ENCODE results near the gene SEMA4D.

The SEMA4D gene

DNA sequence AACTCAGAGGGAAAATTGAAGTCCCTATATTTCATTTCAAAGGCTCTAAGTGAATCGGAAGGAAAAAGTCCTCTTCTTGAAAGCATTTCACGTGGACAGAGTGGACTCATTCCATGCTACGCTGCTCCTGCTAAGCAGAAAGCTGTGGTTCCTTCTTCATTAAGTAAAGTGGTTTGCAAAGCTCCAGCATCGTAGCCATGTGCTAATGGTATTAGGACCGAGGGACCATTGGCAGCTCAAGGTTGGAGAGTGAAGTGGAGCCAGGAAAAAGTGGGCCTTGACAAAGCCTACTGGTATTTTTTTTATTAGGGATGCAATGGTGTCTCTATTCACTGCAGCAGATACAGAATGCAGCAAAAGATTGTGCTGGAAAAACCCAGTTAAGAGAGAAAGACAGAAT lies 16.4 kb upstream of the SEMA4D start:
- no peak overlapping the region for H3K4me3 ChIP-seq (ENCODE audit: low read depth, low read length)
- TF ChIP-seq, protein P1, sequence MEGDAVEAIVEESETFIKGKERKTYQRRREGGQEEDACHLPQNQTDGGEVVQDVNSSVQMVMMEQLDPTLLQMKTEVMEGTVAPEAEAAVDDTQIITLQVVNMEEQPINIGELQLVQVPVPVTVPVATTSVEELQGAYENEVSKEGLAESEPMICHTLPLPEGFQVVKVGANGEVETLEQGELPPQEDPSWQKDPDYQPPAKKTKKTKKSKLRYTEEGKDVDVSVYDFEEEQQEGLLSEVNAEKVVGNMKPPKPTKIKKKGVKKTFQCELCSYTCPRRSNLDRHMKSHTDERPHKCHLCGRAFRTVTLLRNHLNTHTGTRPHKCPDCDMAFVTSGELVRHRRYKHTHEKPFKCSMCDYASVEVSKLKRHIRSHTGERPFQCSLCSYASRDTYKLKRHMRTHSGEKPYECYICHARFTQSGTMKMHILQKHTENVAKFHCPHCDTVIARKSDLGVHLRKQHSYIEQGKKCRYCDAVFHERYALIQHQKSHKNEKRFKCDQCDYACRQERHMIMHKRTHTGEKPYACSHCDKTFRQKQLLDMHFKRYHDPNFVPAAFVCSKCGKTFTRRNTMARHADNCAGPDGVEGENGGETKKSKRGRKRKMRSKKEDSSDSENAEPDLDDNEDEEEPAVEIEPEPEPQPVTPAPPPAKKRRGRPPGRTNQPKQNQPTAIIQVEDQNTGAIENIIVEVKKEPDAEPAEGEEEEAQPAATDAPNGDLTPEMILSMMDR (IDR thresholded peaks at IDR 0.05; ENCODE audit: low read depth, low read length): no peak

DNA sequence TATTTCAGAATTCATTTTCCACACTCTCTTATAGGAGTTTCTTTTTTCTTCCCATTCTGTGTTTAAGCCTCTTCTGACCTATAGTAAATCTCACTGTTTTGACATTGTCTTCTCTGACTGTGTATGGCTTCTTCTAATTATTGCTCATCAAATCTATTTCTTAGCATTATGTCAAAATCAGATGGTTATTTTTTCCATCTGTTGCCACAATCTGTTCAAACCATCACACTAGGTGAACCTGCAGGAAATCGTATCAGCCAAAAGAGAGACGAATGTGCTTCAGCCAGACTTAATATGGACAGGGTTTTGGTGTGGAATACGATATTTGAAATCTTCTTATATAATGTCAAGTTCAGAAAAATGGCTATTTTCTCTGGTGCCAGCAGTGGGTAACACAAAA lies 15.9 kb upstream of the SEMA4D start:
- no peak overlapping the region for H3K4me3 ChIP-seq (ENCODE audit: low read depth, low read length)
- TF ChIP-seq, protein P1 (IDR thresholded peaks at IDR 0.05; ENCODE audit: low read depth, low read length): no peak

DNA sequence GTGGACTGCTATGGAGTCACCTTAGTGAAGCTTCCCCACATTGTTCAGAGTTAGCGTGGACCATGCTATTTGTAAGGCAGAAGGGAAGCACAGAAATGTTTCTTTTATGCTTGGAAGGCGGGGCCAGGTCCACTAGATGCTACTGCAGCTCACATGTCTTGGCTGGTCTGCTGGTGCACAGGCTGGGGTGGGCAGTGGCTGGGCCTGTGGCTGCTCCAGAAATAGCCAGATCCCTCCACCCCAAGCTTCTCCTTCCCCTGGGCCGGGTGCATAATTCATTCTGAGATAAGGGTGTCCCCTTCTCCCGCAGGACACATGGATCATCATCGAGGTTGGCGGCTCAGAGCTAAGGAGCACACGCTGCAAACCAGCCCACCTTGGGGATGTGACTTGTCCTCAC lies 14.5 kb upstream of the SEMA4D start:
- TF ChIP-seq, protein P1 (IDR thresholded peaks at IDR 0.05; ENCODE audit: low read depth, low read length): no peak
- no peak overlapping the region for H3K4me3 ChIP-seq (ENCODE audit: low read depth, low read length)

DNA sequence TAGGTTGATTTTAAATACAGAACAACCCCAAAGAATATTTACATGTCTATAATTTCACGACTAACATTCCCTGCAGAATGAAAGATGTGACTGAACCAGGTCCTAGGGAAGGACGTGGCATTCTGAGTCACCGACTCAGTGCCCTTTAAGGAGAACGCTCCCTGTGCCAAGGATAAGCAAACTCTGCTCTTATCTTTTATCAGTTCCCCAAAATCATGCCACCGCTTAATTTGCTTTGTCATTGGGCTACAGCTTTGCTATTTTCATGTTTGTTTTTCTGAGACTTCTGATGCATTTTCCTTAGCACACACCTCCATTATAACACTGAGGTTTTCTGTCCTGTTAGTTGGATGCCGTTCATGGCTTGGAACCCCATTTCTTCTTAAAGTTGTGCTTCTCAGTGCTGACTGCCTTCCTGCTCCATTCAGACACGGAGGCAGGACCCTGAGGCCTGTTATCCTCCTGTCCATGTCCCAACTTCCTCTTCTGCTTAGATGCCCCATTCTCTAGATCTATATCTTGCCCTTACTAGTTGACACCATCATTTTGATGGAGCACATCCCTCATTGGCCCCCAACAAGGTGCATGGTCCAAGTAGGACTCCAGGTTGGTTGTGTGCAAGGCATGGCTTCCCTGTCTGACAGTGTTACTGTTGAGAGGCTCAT lies 11.2 kb upstream of the SEMA4D start:
- H3K4me3 ChIP-seq (ENCODE audit: low read depth, low read length): no peak overlapping the region
- TF ChIP-seq, protein P1 (IDR thresholded peaks at IDR 0.05; ENCODE audit: low read depth, low read length): no peak

DNA sequence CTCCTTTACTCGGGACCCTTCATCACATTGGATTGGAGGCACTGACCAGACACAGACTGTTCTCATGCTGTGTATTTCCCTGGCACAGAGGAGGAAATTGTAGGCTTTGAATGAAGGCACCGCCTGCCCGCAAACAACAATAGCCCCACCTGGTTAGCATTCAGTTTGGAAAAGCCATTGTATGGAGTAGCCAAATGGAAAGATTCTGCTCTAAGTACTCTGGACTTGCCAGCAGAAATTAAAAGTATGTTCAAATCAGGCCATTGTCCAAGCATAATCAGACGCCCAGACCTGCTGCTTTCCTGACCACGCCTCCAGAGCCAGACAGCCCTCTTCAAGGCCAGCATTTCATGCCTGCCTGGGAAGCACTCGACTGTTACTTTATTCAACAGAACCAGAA lies 8.0 kb upstream of the SEMA4D start:
- TF ChIP-seq, protein P1 (IDR thresholded peaks at IDR 0.05; ENCODE audit: low read depth, low read length): no peak
- H3K4me3 ChIP-seq (ENCODE audit: low read depth, low read length): no peak overlapping the region

DNA sequence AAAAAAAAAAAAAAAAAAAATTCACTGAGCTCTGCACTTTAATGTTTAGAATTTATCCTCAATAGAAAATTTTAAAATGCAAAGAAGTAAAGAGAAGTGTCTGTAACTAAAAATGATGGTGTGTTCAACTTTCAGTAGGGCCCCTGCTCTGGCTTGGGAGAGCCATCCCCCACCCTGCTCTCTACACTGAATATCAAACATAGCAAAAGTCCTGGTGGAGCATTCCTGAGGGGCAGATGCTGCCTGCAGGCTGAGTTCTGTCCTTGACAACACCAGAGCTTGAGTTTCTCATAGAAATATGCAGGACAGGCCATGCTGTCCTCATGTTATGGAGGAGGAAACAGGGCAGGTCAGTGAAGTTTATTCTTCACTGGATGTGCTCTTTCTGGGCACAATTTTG lies 7.1 kb upstream of the SEMA4D start:
- no peak overlapping the region for H3K4me3 ChIP-seq (ENCODE audit: low read depth, low read length)
- TF ChIP-seq, protein P1 (IDR thresholded peaks at IDR 0.05; ENCODE audit: low read depth, low read length): no peak

DNA sequence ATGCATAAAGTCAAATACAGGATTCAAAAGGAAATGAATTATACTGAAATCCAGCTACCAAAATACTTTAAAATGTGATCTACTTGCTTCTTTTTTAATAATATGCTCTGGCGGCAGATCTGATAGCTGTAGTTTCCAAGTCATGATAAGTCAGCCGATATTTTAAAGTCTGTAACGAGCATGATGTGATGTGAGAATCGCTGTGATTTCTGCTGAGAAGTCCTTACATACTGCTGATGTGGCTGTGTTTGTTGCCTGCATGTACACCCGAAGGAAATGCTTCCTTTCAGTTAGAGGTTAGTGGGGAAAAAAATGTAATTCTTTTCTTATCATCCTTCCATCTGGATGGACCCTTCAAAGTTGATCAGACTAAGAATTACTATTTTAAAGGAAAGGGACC lies 4.8 kb upstream of the SEMA4D start:
- no peak overlapping the region for H3K4me3 ChIP-seq (ENCODE audit: low read depth, low read length)
- TF ChIP-seq, protein P1 (IDR thresholded peaks at IDR 0.05; ENCODE audit: low read depth, low read length): no peak

Data from WI38 (cell line).